ENCODE data around the gene ERGIC1. TPM values are rescaled to one million over a fixed set of nuclear protein-coding genes. Genes with fewer than 3 reads are reported as not detected.
A peak's percentile ranks its signal among the peaks of the same experiment; 100 is the strongest.

The ERGIC1 gene
- total and polyA plus RNA-seq, 8 donors: 54.8 to 101 (median 75.6) TPM

GRCh38 chr5:172878585-172878932 is 44.5 kb downstream of the ERGIC1 start:
- peak overlapping the region in 2 of 4 donors; percentile 44 to 51 for H3K27ac ChIP-seq
- 89% methylated on average over 9 of the region's 9 CpGs for WGBS, 2 donors
- TF ChIP-seq CTCF (IDR thresholded peaks at IDR 0.05): no peak
- intact Hi-C loops (cut with DNase I): no loop called here
- no peaks in the 10 kb centered on the region for H3K27me3 ChIP-seq
- H3K4me1 ChIP-seq: peaks cover 0 to 4% (median 0%) of the 10 kb centered on the region in 3 donors
- H3K9me3 ChIP-seq: no peaks in the 10 kb centered on the region
- ATAC-seq (no peak), FAIRE-seq (no peak), DNase-seq (no peak)
- H3K36me3 ChIP-seq: no peaks in the 10 kb centered on the region
- no peak overlapping the region for H3K4me3 ChIP-seq

GRCh38 chr5:172878933-172879752 is 45.1 kb downstream of the ERGIC1 start:
- Histone ChIP-seq H3K9me3 (no peaks in the 10 kb centered on the region), H3K4me3 (no peak overlapping the region), H3K27me3 (no peaks in the 10 kb centered on the region), H3K36me3 (no peaks in the 10 kb centered on the region), H3K27ac (peak overlapping the region in 2 of 4 donors; percentile 44 to 51), H3K4me1 (peaks cover 0 to 4% (median 0%) of the 10 kb centered on the region in 3 donors)
- DNase-seq: no peak
- no peak for TF ChIP-seq CTCF (IDR thresholded peaks at IDR 0.05)
- intact Hi-C loops (cut with DNase I): no loop called here
- WGBS, 2 donors: 85 to 86% methylated on average over 20 of the region's 20 CpGs
- no peak for FAIRE-seq
- peak in 1 of 4 donors; percentile 9 for ATAC-seq

GRCh38 chr5:172881691-172882370 is 47.8 kb downstream of the ERGIC1 start:
- peak overlapping the region in 2 of 4 donors; percentile 50 to 53 for H3K27ac ChIP-seq
- intact Hi-C loops (cut with DNase I): no loop called here
- no peaks in the 10 kb centered on the region for H3K27me3 ChIP-seq
- H3K4me1 ChIP-seq: no peaks in the 10 kb centered on the region
- H3K4me3 ChIP-seq: no peak overlapping the region
- peak in 3 of 4 donors; percentile 51 to 66 (median 56) for ATAC-seq
- DNase-seq: no peak
- no peak for FAIRE-seq
- WGBS, 2 donors: 88 to 89% methylated on average over 8 of the region's 8 CpGs
- H3K9me3 ChIP-seq: no peaks in the 10 kb centered on the region
- H3K36me3 ChIP-seq: no peaks in the 10 kb centered on the region
- TF ChIP-seq CTCF (IDR thresholded peaks at IDR 0.05): no peak

GRCh38 chr5:172883066-172883465 is 49.0 kb downstream of the ERGIC1 start:
- H3K4me1 ChIP-seq: peaks cover 0 to 2% (median 0%) of the 10 kb centered on the region in 3 donors
- intact Hi-C loops (cut with DNase I): no loop called here
- 93% methylated on average over 3 of the region's 3 CpGs for WGBS, 2 donors
- H3K36me3 ChIP-seq: no peaks in the 10 kb centered on the region
- DNase-seq: no peak
- ATAC-seq: no peak
- H3K4me3 ChIP-seq: no peak overlapping the region
- H3K9me3 ChIP-seq: no peaks in the 10 kb centered on the region
- no peak overlapping the region for H3K27ac ChIP-seq
- no peaks in the 10 kb centered on the region for H3K27me3 ChIP-seq
- no peak for TF ChIP-seq CTCF (IDR thresholded peaks at IDR 0.05)
- no peak for FAIRE-seq
